ENCODE data around the gene ATP5MC2. TPM values are rescaled to one million over a fixed set of nuclear protein-coding genes. Genes with fewer than 3 reads are reported as not detected.
A peak's percentile ranks its signal among the peaks of the same experiment; 100 is the strongest.
"Not testable (repeated sequence)": the region's sequence is repeated elsewhere in the genome, so short reads cannot be mapped to it uniquely, and the experiment has no call there.

The ATP5MC2 gene
- total RNA-seq, 1 donor from 2014 or later: 330 TPM

- no peak for TF ChIP-seq CTCF (IDR thresholded peaks at IDR 0.05)
- POLR2A ChIA-PET: no interaction called here
- Mint-ChIP-seq H3K4me1 (no peaks in the 10 kb centered on the region), H3K9me3 (no peaks in the 10 kb centered on the region), H3K27me3 (peaks cover 15% of the 10 kb centered on the region), H3K27ac (no peak overlapping the region), H3K36me3 (ENCODE audit: low read depth) (no peaks in the 10 kb centered on the region), H3K4me3 (no peak overlapping the region)
- ATAC-seq (ENCODE audit: low read depth) (no peak), DNase-seq (no peak)
- CTCF ChIA-PET: interaction anchor here (0.8 to 1.2 kb wide), 2 partner anchors 17 to 62 kb away, joined by 3 read pairs; no protein-coding TSS in a partner anchor
- intact Hi-C loops (cut with micrococcal nuclease): no loop called here
Observed at GRCh38 chr12:53684654-53685220, 8.9 kb upstream of the ATP5MC2 start.

GRCh38 chr12:53683983-53684382 lies 8.1 kb upstream of the ATP5MC2 start:
- POLR2A ChIA-PET: no interaction called here
- intact Hi-C loops (cut with micrococcal nuclease): no loop called here
- CTCF ChIA-PET: interaction anchor here (0.6 kb wide), 1 partner anchor 65 kb away, joined by 3 read pairs; no protein-coding TSS in a partner anchor
- Mint-ChIP-seq H3K36me3 (ENCODE audit: low read depth) (no peaks in the 10 kb centered on the region), H3K27ac (no peak overlapping the region), H3K27me3 (peaks cover 19% of the 10 kb centered on the region), H3K9me3 (no peaks in the 10 kb centered on the region), H3K4me1 (no peaks in the 10 kb centered on the region), H3K4me3 (no peak overlapping the region)
- no peak for TF ChIP-seq CTCF (IDR thresholded peaks at IDR 0.05)
- DNase-seq (no peak), ATAC-seq (ENCODE audit: low read depth) (no peak)

- TF ChIP-seq CTCF (IDR thresholded peaks at IDR 0.05): no peak
- CTCF ChIA-PET: interaction anchor here (0.6 kb wide), 1 partner anchor 65 kb away, joined by 3 read pairs; no protein-coding TSS in a partner anchor
- Mint-ChIP-seq H3K9me3 (no peaks in the 10 kb centered on the region), H3K4me3 (no peak overlapping the region), H3K36me3 (ENCODE audit: low read depth) (no peaks in the 10 kb centered on the region), H3K27ac (no peak overlapping the region), H3K27me3 (peaks cover 17% of the 10 kb centered on the region), H3K4me1 (no peaks in the 10 kb centered on the region)
- intact Hi-C loops (cut with micrococcal nuclease): no loop called here
- DNase-seq (no peak), ATAC-seq (ENCODE audit: low read depth) (no peak)
- POLR2A ChIA-PET: no interaction called here
Observed at GRCh38 chr12:53683494-53683893, 7.6 kb upstream of the ATP5MC2 start.

GRCh38 chr12:53680061-53680460 lies 4.2 kb upstream of the ATP5MC2 start:
- H3K27ac Mint-ChIP-seq; H3K4me3 Mint-ChIP-seq; H3K9me3 Mint-ChIP-seq; ATAC-seq (ENCODE audit: low read depth); POLR2A ChIA-PET; DNase-seq; H3K36me3 Mint-ChIP-seq (ENCODE audit: low read depth); intact Hi-C loops (cut with micrococcal nuclease): not testable (repeated sequence)
- Mint-ChIP-seq H3K4me1 (peaks cover 14% of the 10 kb centered on the region), H3K27me3 (peaks cover 24% of the 10 kb centered on the region)
- CTCF ChIA-PET: interaction anchor here (1.3 kb wide), 1 partner anchor 136 kb away, joined by 4 read pairs; no protein-coding TSS in a partner anchor

GRCh38 chr12:53677800-53678148 lies 1.9 kb upstream of the ATP5MC2 start:
- ATAC-seq (ENCODE audit: low read depth): no peak
- DNase-seq: no peak
- POLR2A ChIA-PET: interaction anchor here (0.6 kb wide), 1 partner anchor 411 kb away, joined by 4 read pairs; no protein-coding TSS in a partner anchor
- peaks cover 27% of the 10 kb centered on the region for H3K4me1 Mint-ChIP-seq
- CTCF ChIA-PET: interaction anchor here (1.0 to 4.8 kb wide), 5 partner anchors 50 to 135 kb away, joined by 3 to 79 read pairs (median 4); partner anchors contain the start of gene CALCOCO1
- peak overlapping the region; percentile 99 for H3K4me3 Mint-ChIP-seq
- H3K9me3 Mint-ChIP-seq: no peaks in the 10 kb centered on the region
- intact Hi-C loops (cut with micrococcal nuclease): loop anchor here (2.0 kb wide), 1 partner anchor 17 kb away; no protein-coding TSS in a partner anchor
- peaks cover 21% of the 10 kb centered on the region for H3K27me3 Mint-ChIP-seq
- no peak for TF ChIP-seq CTCF (IDR thresholded peaks at IDR 0.05)
- H3K27ac Mint-ChIP-seq: no peak overlapping the region
- peaks cover 17% of the 10 kb centered on the region for H3K36me3 Mint-ChIP-seq (ENCODE audit: low read depth)

Data from activated B cell treated with CpG ODN at 0.5 μM for 24 hours (primary cell).